Transverse colon (tissue), 4 donors: ENCODE measurements around the gene MLH3.

ENCODE experiments used
- POLR2A ChIP-seq: fragments of 450-650 bp; IDR thresholded peaks from one replicate; pipeline ENCODE4 v1.6.1; 2016; ENCODE audit warnings: antibody characterized with exemption, mild to moderate bottlenecking, moderate library complexity
- POLR2AphosphoS5 ChIP-seq, 3 donors: sonication (generic); formaldehyde crosslinking; IDR thresholded peaks; one replicate each; pipeline ENCODE4 v1.6.1; 2016; ENCODE audit warnings: antibody characterized with exemption in 3 of 3
- TF ChIP-seq, protein P1 (sequence below), 5 experiments: fragments of 200-600 bp in 3 of 5; fragments of 450-650 bp in 2 of 5; sonication (generic) in 3 of 5; IDR thresholded peaks; 1 replicate in 2 of 5; 2 replicates in 3 of 5; pipeline ENCODE4 v1.5.1; 2016 to 2017; ENCODE audit warnings: antibody characterized with exemption in 5 of 5, inconsistent platforms in 3 of 5, mild to moderate bottlenecking in 2 of 5, moderate library complexity in 1 of 5

DNA sequence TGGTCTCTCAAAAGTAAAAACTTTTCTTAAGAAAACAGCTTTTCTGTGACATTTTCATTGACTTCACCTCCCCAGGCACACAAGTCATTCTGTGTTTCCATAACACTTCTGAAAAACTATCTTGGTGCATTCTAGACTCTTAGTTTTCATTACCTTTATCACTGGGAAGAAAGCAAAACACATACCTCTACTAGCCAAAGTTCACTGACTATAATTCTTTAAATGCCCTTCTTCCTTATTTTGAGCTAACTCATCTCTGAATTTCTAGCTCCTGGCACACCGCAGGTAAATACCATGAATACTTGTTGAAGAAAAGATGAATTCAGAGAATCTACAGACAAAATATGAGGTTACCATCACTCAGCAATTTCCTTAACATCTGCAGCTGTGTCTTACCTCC, 21.1 kb downstream of the MLH3 start:
- TF ChIP-seq, protein P1, sequence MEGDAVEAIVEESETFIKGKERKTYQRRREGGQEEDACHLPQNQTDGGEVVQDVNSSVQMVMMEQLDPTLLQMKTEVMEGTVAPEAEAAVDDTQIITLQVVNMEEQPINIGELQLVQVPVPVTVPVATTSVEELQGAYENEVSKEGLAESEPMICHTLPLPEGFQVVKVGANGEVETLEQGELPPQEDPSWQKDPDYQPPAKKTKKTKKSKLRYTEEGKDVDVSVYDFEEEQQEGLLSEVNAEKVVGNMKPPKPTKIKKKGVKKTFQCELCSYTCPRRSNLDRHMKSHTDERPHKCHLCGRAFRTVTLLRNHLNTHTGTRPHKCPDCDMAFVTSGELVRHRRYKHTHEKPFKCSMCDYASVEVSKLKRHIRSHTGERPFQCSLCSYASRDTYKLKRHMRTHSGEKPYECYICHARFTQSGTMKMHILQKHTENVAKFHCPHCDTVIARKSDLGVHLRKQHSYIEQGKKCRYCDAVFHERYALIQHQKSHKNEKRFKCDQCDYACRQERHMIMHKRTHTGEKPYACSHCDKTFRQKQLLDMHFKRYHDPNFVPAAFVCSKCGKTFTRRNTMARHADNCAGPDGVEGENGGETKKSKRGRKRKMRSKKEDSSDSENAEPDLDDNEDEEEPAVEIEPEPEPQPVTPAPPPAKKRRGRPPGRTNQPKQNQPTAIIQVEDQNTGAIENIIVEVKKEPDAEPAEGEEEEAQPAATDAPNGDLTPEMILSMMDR (IDR thresholded peaks at IDR 0.05), result no peak
- TF ChIP-seq POLR2AphosphoS5 (IDR thresholded peaks at IDR 0.05) (no peak), POLR2A (no peak)
